HG03060 (cell line): ENCODE results near the gene USP22.
"Not testable (repeated sequence)": the region's sequence is repeated elsewhere in the genome, so short reads cannot be mapped to it uniquely, and the experiment has no call there.

Experiments used
- ATAC-seq: cut with Tn5 transposase; IDR thresholded peaks from one replicate; pipeline ENCODE4 v1.9.1; 2021; ENCODE audit warnings: low read depth, moderate number of reproducible peaks; ENCODE audit not compliant: unreplicated experiment

Gene USP22

GRCh38 chr17:21042458-21043295 lies at the start of gene USP22:
USP22 (minus strand) TSS chr17:21043011; CDS start chr17:21042835, 176 bp downstream.
- peak; percentile 15 for ATAC-seq

GRCh38 chr17:21090902-21091618 lies 48.2 kb upstream of the USP22 start:
- ATAC-seq: no peak

GRCh38 chr17:21089933-21090901 lies 47.4 kb upstream of the USP22 start:
- ATAC-seq: no peak

GRCh38 chr17:21089145-21089544 lies 46.3 kb upstream of the USP22 start:
- no peak for ATAC-seq

- no peak for ATAC-seq
Observed at GRCh38 chr17:21085707-21086106, 42.9 kb upstream of the USP22 start.

- ATAC-seq: not testable (repeated sequence)
Observed at GRCh38 chr17:21085280-21085679, 42.5 kb upstream of the USP22 start.

- no peak for ATAC-seq
Observed at GRCh38 chr17:21082001-21082436, 39.2 kb upstream of the USP22 start.

GRCh38 chr17:21079196-21079595 lies 36.4 kb upstream of the USP22 start:
- ATAC-seq: no peak

- no peak for ATAC-seq
Observed at GRCh38 chr17:21078016-21078780, 35.4 kb upstream of the USP22 start.

- ATAC-seq: no peak
Observed at GRCh38 chr17:21077281-21077680, 34.5 kb upstream of the USP22 start.

GRCh38 chr17:21076242-21076641 lies 33.4 kb upstream of the USP22 start:
- ATAC-seq: no peak

- ATAC-seq: no peak
Observed at GRCh38 chr17:21075739-21076085, 32.9 kb upstream of the USP22 start.

- ATAC-seq: no peak
Observed at GRCh38 chr17:21072745-21073197, 30.0 kb upstream of the USP22 start.

GRCh38 chr17:21066394-21066793 lies 23.6 kb upstream of the USP22 start:
- ATAC-seq: no peak

- peak; percentile 67 for ATAC-seq
Observed at GRCh38 chr17:21061971-21062526, 19.2 kb upstream of the USP22 start.

- ATAC-seq: no peak
Observed at GRCh38 chr17:21061158-21061835, 18.5 kb upstream of the USP22 start.

GRCh38 chr17:21059761-21060160 lies 16.9 kb upstream of the USP22 start:
- ATAC-seq: no peak

GRCh38 chr17:21058098-21058893 lies 15.5 kb upstream of the USP22 start:
- no peak for ATAC-seq
